Measurements from ENCODE around the gene MRPS17.

MRPS17 gene

DNA sequence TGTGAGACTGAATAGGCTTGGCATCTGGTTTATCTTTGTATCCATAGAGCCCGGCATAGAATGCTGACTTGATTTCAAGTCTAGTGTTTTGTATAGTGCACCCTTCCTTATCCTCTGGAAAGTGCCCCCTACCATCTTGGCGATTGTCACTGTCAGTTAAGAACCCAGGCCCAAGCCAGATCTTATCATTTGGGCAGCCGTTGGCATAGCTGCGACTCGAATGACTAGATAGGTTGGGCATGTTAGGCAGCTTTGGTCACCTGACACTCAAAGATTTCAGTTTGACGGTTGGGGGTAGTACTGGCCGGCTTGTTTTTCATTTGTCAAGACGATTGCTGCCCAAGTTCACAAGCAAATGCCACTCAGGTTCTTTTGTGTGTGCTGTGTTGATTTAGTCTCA, 19.3 kb downstream of the MRPS17 start:
- H3K27ac ChIP-seq: no peak overlapping the region
- no peak for DNase-seq (ENCODE audit: low spot score)
- no peak for TF ChIP-seq CTCF (IDR thresholded peaks at IDR 0.05)
- no peak overlapping the region for H3K4me3 ChIP-seq

DNA sequence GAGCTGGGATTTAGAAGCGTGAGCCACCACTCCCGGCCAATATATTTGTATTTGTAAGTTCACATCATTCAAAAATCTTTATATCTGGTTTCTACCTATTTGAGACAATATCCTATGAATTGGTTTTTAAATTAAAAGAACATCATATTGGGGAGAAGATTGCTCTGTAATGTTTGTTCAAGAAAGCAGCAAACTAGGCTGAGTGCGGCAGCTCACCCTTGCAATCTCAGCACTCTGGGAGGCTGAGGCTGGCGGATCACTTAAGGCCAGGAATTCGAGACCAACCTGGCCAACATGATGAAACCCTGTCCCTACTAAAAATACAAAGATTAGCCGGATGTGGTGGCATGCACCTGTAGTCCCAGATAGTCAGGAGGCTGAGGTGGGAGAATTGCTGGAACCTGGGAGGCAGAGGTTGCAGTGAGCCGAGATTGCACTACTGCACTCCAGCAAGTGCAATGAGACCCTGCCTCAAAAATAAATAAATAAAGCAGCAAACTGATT, 22.1 kb downstream of the MRPS17 start:
- no peak for DNase-seq (ENCODE audit: low spot score)
- no peak for TF ChIP-seq CTCF (IDR thresholded peaks at IDR 0.05)
- no peak overlapping the region for H3K4me3 ChIP-seq
- no peak overlapping the region for H3K27ac ChIP-seq

DNA sequence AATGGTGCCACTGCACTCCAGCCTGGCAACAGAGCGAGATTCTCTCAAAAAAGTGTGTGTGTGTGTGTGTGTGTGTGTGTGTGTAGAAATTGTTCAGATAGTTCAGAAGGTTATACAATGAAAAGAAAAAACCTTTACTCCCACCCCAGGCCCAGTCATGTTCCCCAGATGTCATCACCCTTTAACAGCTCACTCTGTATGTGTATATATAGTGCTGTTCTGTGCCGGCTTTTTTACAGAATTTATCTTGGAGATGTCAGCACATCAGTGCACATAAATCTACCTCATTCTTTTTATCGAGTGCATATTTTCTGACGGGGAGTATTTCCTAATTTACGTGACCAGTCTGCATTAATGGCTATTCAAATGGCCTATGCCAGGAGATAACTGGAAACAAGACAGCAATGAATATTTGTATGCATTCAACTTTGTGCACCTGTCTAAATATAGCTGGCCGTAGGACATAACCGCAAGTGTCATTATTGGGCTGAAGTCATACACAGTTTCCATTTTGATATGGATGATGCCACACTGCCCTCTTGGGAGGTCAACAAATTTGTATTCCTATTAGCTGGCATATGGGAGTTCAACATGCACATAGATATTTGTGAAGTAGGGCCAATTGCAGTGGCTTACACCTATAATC, 24.4 kb downstream of the MRPS17 start:
- DNase-seq (ENCODE audit: low spot score): no peak
- TF ChIP-seq CTCF (IDR thresholded peaks at IDR 0.05): no peak
- H3K27ac ChIP-seq: no peak overlapping the region
- no peak overlapping the region for H3K4me3 ChIP-seq

- DNase-seq (ENCODE audit: low spot score): no peak
- Histone ChIP-seq H3K4me3 (no peak overlapping the region), H3K27ac (no peak overlapping the region)
- TF ChIP-seq CTCF (IDR thresholded peaks at IDR 0.05): no peak
Observed at GRCh38 chr7:55977831-55978230, 26.2 kb downstream of the MRPS17 start.

GRCh38 chr7:55980266-55980665, 28.6 kb downstream of the MRPS17 start:
- Histone ChIP-seq H3K4me3 (no peak overlapping the region), H3K27ac (no peak overlapping the region)
- TF ChIP-seq CTCF (IDR thresholded peaks at IDR 0.05): no peak
- DNase-seq (ENCODE audit: low spot score): no peak

GRCh38 chr7:55983537-55983936, 31.9 kb downstream of the MRPS17 start:
- no peak for DNase-seq (ENCODE audit: low spot score)
- no peak overlapping the region for H3K4me3 ChIP-seq
- TF ChIP-seq CTCF (IDR thresholded peaks at IDR 0.05): no peak

GRCh38 chr7:55992346-55992745, 40.7 kb downstream of the MRPS17 start:
- no peak for TF ChIP-seq CTCF (IDR thresholded peaks at IDR 0.05)
- no peak overlapping the region for H3K27ac ChIP-seq
- DNase-seq (ENCODE audit: low spot score): no peak
- no peak overlapping the region for H3K4me3 ChIP-seq

More at GRCh38 chr7:55983537-55983936, 31.9 kb downstream of the MRPS17 start:
- no peak overlapping the region for H3K27ac ChIP-seq
